ENCODE measurements around the gene DPYSL4. TPM values are rescaled to one million over a fixed set of nuclear protein-coding genes. Genes with fewer than 3 reads are reported as not detected.

DPYSL4 gene
- total and polyA plus RNA-seq, 2 of the 4 experiments (the other 2 are of a cell fraction) = 8.1 to 30.5 TPM

- dilution Hi-C loops (cut with HindIII; ENCODE audit: low sequenced_read_pairs, unreplicated experiment) = no loop called here
- Histone ChIP-seq H4K5ac (ENCODE audit: low read depth, low read length) (no peak overlapping the region), H3K23ac (ENCODE audit: low read depth, low read length) (no peak overlapping the region), H2BK120ac (ENCODE audit: low read depth, low read length) (no peak overlapping the region), H4K8ac (ENCODE audit: low read depth in 2 of 2, low read length in 2 of 2) (no peak overlapping the region), H2AK9ac (replicated peaks; ENCODE audit: low read depth, low read length, poor library complexity) (no peak overlapping the region), H2BK15ac (ENCODE audit: low read depth, low read length) (no peak overlapping the region), H2AK5ac (ENCODE audit: low read depth, low read length) (no peak overlapping the region), H2BK20ac (ENCODE audit: low read depth, low read length) (no peak overlapping the region), H4K20me1 (ENCODE audit: insufficient read depth, low read length) (no peaks in the 10 kb centered on the region; the same call in 1 of the 2 replicates), H3K9me3 (ENCODE audit: control insufficient read depth, insufficient read depth, low read length) (no peaks in the 10 kb centered on the region), H3K27me3 (ENCODE audit: control insufficient read depth, insufficient read depth, low read length) (peaks cover 6% of the 10 kb centered on the region; the same call in 1 of the 2 replicates), H3K9me1 (ENCODE audit: insufficient read depth, low read length) (no peaks in the 10 kb centered on the region), H3K4me2 (ENCODE audit: low read depth, low read length) (no peak overlapping the region), H3K4ac (ENCODE audit: low read depth, low read length) (no peak overlapping the region), H2BK5ac (ENCODE audit: low read depth, low read length, poor library complexity, severe bottlenecking) (no peak overlapping the region), H3K4me3 (ENCODE audit: insufficient read depth, low read depth, low read length) (no peak overlapping the region), H3K56ac (ENCODE audit: extremely low read depth, insufficient read depth, low read length) (no peak overlapping the region), H3K14ac (replicated peaks; ENCODE audit: low read depth, low read length) (no peak overlapping the region), H4K91ac (ENCODE audit: insufficient read depth, low read depth, low read length) (no peak overlapping the region), H3K36me3 (ENCODE audit: control insufficient read depth, insufficient read depth, low read length) (no peaks in the 10 kb centered on the region), H3K27ac (ENCODE audit: insufficient read depth, low read length) (no peak overlapping the region), H2AFZ (replicated peaks; ENCODE audit: low read length, poor library complexity) (no peak overlapping the region), H3K9ac (ENCODE audit: low read depth, low read length) (no peak overlapping the region), H3K4me1 (ENCODE audit: control insufficient read depth, insufficient read depth, low read length) (no peaks in the 10 kb centered on the region), H3K79me1 (ENCODE audit: low read depth in 1 of 2, low read length in 2 of 2) (no peaks in the 10 kb centered on the region), H3K18ac (ENCODE audit: low read depth, low read length) (no peak overlapping the region)
- no peak for TF ChIP-seq CTCF (conservative IDR thresholded peaks at IDR 0.05; ENCODE audit: low read depth, low read length)
- no peak for TF ChIP-seq NFE2L2 (IDR thresholded peaks at IDR 0.05; ENCODE audit: low read depth, low read length)
- no peak for TF ChIP-seq RFX5 (IDR thresholded peaks at IDR 0.05; ENCODE audit: low read depth, low read length)
- TF ChIP-seq MXI1 (IDR thresholded peaks at IDR 0.05; ENCODE audit: borderline replicate concordance, low read depth, low read length) = no peak
- no peak for TF ChIP-seq CEBPB (IDR thresholded peaks at IDR 0.05; ENCODE audit: low read depth, low read length)
- TF ChIP-seq FOS (IDR thresholded peaks at IDR 0.05; ENCODE audit: low read depth, low read length) = no peak
- TF ChIP-seq RCOR1 (IDR thresholded peaks at IDR 0.05; ENCODE audit: insufficient replicate concordance, low read length) = no peak
- no peak for TF ChIP-seq MAFK (IDR thresholded peaks at IDR 0.05; ENCODE audit: low read depth, low read length)
- no peak for TF ChIP-seq USF2 (IDR thresholded peaks at IDR 0.05; ENCODE audit: low read depth, low read length)
- no peak for TF ChIP-seq ELK1 (IDR thresholded peaks at IDR 0.05; ENCODE audit: borderline replicate concordance, low read depth, low read length)
- no peak for TF ChIP-seq SMC3 (IDR thresholded peaks at IDR 0.05; ENCODE audit: low read depth, low read length)
- no peak for TF ChIP-seq MAZ (IDR thresholded peaks at IDR 0.05; ENCODE audit: borderline replicate concordance, low read depth, low read length)
- TF ChIP-seq CHD1 (IDR thresholded peaks at IDR 0.05; ENCODE audit: low read depth, low read length) = no peak
- no peak for TF ChIP-seq RAD21 (IDR thresholded peaks at IDR 0.05; ENCODE audit: low read length)
- no peak for TF ChIP-seq POLR2A (IDR thresholded peaks at IDR 0.05; ENCODE audit: low read depth, low read length)
- TF ChIP-seq BHLHE40 (IDR thresholded peaks at IDR 0.05; ENCODE audit: low read depth, low read length) = no peak
- CTCF ChIA-PET = no interaction called here
- in situ Hi-C loops (cut with MboI; ENCODE audit: low sequenced_read_pairs) = no loop called here
- DNase-seq (no peak), ATAC-seq (ENCODE audit: low read depth) (no peak)
- 100% methylated on average over 3 of the region's 8 CpGs; no CpG with 5 or more reads in 1 of the 2 experiments for WGBS, 2 experiments (ENCODE audit: extremely low coverage in 2 of 2, insufficient read length in 1 of 2)
- POLR2A ChIA-PET (ENCODE audit: unreplicated experiment) = no interaction called here
- BruUV-seq (replicated peaks) = no TSS peak
- intact Hi-C loops (cut with micrococcal nuclease) = no loop called here
These were observed 40.5 kb upstream of the DPYSL4 start for GRCh38 chr10:132146271-132146671.

All from IMR-90 (cell line).